GM19452 (cell line): ENCODE results near the gene MAP4K3.
"Not testable (repeated sequence)": the region's sequence is repeated elsewhere in the genome, so short reads cannot be mapped to it uniquely, and the experiment has no call there.

Experiments
- ATAC-seq: cut with Tn5 transposase; IDR thresholded peaks from one replicate; pipeline ENCODE4 v1.9.1; 2021; ENCODE audit not compliant: unreplicated experiment

MAP4K3 gene

DNA sequence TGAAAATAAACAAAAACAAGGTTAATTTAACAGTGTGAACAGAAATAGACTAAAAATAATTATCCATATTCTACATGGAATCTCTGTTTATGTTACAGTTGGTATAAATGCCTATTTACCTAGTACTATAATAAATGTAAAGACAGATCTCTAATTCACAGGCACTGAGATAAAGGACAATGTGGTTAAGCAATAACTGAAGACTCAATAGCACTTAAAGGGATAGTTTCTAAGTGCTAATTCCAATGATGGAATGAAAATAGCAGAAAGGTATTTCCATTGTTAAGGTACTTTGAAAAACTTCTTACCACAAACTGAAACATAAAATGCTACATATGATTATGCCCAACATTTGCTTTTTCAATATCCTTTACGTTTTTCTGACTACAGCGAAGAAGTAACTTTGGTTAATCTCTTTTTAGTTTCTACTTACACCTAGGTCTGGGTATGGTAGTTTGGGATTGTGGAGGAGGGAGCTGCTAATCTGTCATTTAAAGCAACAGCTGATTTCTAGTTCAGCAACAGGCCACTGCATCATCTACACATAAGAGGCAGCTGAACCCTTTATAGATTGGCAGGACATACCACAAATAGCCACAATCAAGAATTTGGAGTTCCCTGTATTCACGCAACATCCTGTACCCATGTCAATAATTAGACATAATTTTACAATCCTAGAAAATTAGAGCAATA, 27.2 kb downstream of the MAP4K3 start:
- ATAC-seq = no peak

DNA sequence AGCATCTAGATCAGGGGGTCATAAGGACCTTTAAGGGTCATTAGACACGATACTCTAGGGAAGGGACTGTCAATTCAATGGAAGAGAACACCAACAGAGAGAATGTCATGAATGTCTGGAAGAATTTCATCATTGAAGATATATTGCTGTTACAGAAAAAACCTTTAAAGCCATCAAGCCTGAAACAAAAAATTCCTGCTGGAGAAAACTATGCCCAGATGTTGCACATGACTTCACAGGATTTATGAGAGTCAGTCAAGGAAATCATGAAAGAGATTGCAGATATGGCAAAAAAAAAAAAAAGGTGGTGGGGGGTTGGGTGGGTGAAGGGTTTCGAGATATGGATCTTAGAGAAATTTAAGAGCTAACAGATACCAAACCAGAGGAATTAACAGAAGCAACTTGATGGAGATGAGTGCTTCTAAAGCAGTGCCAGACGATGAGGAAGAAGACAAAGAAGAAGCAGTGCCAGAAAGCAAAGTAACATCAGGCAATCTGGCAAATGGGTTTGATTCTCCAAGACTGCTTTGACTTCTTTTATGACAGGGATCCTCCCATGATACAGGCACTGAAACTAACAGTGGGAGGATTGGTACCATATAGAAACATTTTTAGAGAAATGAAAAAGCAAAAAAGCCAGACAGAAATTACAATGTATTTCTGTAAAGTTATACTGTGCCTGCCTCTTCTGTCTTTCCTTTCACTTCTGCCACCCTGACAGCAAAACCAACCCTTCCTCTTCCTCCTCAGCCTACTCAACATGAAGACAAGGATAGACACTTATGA, 28.5 kb downstream of the MAP4K3 start:
- ATAC-seq = peak; percentile 59

DNA sequence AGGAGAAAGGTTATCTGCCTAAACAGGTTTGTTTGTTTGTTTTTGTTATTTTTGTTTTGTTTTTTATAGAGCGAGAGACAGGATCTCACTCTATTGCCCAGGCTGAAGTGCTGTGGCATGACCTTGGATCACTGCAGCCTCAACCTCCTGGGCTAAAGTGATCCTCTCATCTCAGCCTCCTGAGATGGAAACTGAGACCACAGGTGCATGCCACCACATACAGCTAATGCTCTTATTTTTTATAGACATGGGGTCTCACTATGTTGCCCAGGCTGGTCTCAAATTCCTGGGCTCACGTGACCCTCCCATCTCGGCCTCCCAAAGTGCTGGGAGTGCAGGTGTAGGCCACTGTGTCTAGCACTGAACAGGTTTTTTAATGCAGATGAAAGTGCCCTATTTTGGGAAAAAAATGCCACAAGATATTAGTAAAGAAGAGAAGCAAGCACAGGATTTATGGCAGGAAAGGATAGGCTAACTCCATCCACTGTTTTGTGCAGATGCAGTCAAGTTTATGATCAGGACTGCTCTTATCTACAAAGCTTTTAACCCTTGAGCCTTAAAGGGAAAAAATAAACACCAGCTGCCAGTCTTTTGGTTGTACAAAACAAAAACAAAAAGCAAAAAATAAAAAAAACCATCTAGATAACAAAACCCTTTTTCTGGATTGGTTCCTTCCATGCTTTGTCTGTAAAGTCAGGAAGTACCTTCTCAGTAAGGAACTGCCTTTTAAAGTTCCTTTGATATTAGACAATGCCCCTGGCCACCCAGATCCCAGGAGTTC, 29.4 kb downstream of the MAP4K3 start:
- ATAC-seq = no peak

DNA sequence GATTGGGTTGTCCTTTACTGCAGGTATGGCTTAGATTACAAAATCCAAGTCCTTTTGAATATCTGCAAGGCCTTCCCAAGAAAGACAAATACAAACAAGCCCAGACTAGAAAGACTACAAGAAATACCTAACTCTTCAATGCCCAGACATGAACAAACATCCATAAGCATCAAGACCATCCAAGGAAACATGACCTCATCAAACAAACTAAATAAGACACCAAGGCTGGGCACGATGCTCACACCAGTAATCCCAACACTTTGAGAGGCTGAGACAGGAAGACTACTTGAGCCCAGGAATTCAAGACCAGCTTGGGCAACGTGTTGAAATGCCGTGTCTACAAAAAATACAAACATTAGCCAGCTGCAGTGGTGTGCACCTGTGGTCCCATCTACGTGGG, 31.7 kb downstream of the MAP4K3 start:
- no peak for ATAC-seq

- ATAC-seq = no peak
Measured at GRCh38 chr2:39403311-39403710, 33.8 kb downstream of the MAP4K3 start.

GRCh38 chr2:39401319-39401718, 35.8 kb downstream of the MAP4K3 start:
- no peak for ATAC-seq

- no peak for ATAC-seq
Measured at GRCh38 chr2:39399570-39399969, 37.5 kb downstream of the MAP4K3 start.

GRCh38 chr2:39395313-39395712, 41.8 kb downstream of the MAP4K3 start:
- ATAC-seq = no peak

DNA sequence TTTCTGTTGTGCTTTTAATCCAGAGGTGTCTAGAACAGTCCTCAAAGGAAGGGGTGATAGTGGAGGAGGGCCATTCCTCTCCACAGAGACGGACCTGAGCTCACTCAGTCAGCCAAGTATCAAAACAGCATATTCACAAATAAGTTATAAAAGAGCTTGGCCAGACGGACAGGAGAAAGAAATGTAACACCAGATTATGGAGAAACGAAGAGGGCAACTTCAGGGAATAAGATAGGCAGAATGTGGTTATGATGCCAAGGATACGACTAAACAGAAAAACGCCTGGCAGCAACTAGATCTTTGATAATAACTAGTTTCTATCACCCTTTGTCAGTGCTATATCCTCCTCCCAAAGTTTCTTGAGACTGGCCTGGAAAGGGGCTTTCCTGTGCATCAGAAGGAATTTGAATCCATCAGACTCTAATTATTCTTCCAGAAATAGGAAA, 42.5 kb downstream of the MAP4K3 start:
- ATAC-seq = no peak

- ATAC-seq = no peak
Measured at GRCh38 chr2:39392672-39393071, 44.4 kb downstream of the MAP4K3 start.

DNA sequence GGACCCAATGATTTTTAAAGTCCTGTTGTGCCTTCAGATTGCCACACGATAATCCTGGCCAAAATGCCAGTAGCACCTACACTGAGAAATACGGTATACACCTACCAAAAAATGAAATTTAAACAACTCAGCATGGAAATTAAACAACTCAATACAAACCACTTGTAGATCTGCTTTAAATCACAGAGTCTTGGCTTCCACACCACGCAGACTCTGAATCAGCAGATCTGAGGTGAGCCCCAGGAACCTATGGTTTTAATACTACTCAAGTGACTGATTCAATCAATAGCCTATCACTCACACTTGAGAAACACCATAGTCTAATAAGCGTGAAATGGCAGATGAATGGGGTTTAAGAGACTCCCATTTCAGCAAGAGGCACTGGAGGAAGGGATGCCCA, 46.9 kb downstream of the MAP4K3 start:
- no peak for ATAC-seq

- no peak for ATAC-seq
Measured at GRCh38 chr2:39386064-39386463, 51.0 kb downstream of the MAP4K3 start.

- ATAC-seq = no peak
Measured at GRCh38 chr2:39385172-39385571, 51.9 kb downstream of the MAP4K3 start.

GRCh38 chr2:39384071-39384470, 53.0 kb downstream of the MAP4K3 start:
- not testable (repeated sequence) for ATAC-seq

- ATAC-seq = no peak
Measured at GRCh38 chr2:39383146-39383545, 53.9 kb downstream of the MAP4K3 start.

DNA sequence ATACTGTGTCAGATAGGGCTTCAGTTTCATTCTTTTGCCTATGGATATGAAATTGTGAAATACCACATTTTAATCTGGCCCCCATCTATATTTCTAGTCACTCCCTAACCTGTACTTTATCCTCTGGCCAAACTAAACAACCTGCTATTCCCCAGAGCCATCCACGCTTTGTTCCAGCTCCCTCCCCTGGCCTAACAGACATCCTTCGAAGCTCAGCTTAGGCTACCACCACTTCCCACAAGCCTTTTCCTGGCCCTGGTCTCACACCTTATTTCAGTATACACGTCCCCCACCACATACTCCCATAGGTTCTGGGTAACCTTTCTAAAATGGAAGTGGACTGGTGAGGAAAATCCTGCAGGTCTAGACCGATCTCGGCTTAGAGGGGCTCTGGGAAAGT, 55.4 kb downstream of the MAP4K3 start:
- ATAC-seq = no peak

DNA sequence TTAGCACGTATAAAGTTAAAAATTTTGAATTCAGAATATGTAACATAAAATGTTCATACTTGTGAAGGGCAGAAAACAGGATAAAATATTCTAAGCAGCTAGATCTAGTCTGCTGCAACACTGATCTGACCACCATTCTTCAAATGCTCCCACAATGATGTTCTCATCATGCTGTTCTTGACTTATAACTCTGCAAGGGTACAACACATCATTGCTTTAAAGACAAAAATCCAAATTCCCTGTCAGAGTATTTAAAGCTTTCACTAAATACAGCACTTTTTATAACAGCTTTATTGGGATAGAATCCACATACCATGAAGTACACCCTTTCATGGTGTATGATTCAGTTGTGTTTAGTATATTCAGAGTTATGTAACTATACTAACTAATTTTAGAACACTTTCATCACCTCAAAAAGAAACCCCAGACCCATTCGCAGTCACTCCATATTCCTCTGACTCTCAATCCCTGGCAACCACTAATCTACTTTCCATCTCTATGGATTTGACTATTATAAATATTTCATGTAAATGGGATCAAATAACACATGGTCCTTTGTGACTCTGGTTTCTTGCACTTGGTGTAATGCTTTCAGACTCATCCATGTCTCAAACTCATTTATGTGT, 56.4 kb downstream of the MAP4K3 start:
- no peak for ATAC-seq

DNA sequence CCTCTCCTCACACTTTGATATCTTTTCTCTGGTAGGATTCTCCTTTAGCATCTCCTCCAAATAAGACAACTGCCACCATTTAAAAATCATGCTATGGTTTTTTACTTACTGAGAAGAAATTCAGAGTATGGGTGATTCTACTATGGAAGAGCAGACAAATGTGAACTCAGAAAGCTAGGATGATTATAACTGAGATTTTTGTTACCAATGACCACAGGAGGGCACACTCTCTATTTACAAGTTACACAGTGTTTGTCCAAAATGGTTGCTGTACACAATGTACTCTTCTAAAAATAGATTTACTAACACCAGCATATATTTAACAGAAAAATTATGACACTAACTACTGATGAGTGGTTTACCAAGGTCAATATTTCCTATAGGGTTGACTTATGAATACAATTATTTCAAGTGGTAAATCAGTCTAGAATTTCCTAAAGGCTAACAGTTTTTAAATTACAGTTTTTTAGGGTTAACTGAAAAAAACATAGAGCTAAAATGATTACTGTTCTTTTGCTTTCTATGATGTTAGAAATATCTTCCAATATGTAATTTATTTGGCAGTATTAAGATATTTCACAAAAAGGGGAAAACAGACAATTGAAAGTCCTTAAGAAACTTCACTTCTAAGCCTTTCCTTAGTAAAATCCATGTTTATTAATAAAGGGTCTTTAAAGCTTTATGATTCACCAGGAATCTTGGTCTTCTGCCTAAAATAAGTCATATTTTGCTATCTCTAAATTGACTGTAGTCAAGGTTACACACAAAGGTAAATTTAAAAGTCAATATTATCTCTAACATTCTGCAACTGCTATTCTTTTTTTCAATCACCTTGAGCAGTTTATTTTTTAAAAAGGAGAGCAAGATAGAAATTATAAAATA, 57.2 kb downstream of the MAP4K3 start:
- ATAC-seq = peak; percentile 62

GRCh38 chr2:39378968-39379367, 58.1 kb downstream of the MAP4K3 start:
- ATAC-seq = no peak

- peak; percentile 82 for ATAC-seq
Measured at GRCh38 chr2:39377226-39377939, 59.7 kb downstream of the MAP4K3 start.
